Panc1 (cell line): ENCODE measurements around the gene ATP6V0C.
A peak's percentile ranks its signal among the peaks of the same experiment; 100 is the strongest.

Source experiments
- SIN3A ChIP-seq: IDR thresholded peaks from 2 replicates; pipeline ENCODE4 v1.6.1; 2012; ENCODE audit warnings: low read depth, mild to moderate bottlenecking, low read length, moderate library complexity, borderline replicate concordance; ENCODE audit not compliant: insufficient read depth
- TF ChIP-seq, protein P1 (sequence below): fragments of 450-650 bp; IDR thresholded peaks from 2 replicates; pipeline ENCODE4 v1.5.1; 2017; ENCODE audit warnings: mild to moderate bottlenecking

GRCh38 chr16:2468725-2469398 is 44.9 kb upstream of the ATP6V0C start:
- TF ChIP-seq, protein P1, sequence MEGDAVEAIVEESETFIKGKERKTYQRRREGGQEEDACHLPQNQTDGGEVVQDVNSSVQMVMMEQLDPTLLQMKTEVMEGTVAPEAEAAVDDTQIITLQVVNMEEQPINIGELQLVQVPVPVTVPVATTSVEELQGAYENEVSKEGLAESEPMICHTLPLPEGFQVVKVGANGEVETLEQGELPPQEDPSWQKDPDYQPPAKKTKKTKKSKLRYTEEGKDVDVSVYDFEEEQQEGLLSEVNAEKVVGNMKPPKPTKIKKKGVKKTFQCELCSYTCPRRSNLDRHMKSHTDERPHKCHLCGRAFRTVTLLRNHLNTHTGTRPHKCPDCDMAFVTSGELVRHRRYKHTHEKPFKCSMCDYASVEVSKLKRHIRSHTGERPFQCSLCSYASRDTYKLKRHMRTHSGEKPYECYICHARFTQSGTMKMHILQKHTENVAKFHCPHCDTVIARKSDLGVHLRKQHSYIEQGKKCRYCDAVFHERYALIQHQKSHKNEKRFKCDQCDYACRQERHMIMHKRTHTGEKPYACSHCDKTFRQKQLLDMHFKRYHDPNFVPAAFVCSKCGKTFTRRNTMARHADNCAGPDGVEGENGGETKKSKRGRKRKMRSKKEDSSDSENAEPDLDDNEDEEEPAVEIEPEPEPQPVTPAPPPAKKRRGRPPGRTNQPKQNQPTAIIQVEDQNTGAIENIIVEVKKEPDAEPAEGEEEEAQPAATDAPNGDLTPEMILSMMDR: no peak
- TF ChIP-seq SIN3A: peak; percentile 20; the same call in 1 of the 2 replicates
